T-helper 1 cell treated with Interleukin-12 subunit alpha and Interleukin-12 subunit beta and Interleukin-4 antibody, amounts not matched to agents 30 μg/mL and 1 μg/mL, for 36 hours (primary cell): ENCODE results near the gene RACK1.

Experiments
- H3K27ac Mint-ChIP-seq: one replicate; pipeline ENCODE4 v1.8.0; 2021; ENCODE audit warnings: mild to moderate bottlenecking, mixed read lengths
- H3K27me3 Mint-ChIP-seq: one replicate; pipeline ENCODE4 v1.8.0; 2021; ENCODE audit warnings: low read depth, mixed read lengths
- H3K36me3 Mint-ChIP-seq: one replicate; pipeline ENCODE4 v1.8.0; 2021; ENCODE audit warnings: low read depth, mixed read lengths
- H3K4me1 Mint-ChIP-seq: one replicate; pipeline ENCODE4 v1.8.0; 2021; ENCODE audit warnings: low read depth, mixed read lengths
- H3K4me3 Mint-ChIP-seq: one replicate; pipeline ENCODE4 v1.8.0; 2021; ENCODE audit warnings: mild to moderate bottlenecking, moderate library complexity, mixed read lengths
- H3K9me3 Mint-ChIP-seq: one replicate; pipeline ENCODE4 v1.8.0; 2021; ENCODE audit warnings: mixed read lengths

Gene RACK1

DNA sequence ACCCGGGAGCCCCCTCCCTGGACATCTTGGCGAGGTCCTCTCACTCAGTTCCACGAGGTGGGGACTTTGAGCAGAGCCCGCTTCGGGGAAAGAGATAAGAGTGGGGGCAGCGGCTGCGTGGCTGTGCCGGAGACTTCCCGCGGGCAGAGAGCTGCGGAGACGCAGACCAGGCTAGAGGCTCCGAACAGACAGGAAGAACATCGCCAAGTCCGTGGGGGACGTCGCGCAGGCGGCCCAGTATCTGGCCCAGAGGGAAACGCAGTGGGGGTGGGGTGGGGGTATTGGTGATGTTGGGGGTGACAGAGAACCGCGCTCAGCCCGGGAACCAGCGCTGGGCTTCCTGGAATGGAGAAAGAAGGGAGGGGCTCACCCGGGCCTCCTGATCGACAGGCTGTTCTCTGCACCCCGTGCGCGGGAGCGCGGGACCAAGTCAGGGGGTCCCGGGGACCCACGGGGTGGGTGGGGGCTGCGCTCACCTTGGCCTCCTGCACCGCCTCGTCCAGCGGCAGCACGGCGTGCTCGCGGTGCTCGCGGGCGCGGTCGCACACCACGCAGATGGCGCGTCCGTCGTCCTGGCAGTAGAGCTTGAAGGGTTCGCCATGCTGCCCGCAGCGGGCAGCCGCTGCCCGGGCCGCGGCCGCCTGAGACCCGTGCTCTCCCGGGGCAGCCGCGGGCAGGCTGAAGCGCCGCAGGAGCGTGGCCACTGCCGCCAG lies 39.4 kb downstream of the RACK1 start:
- peaks cover 35% of the 10 kb centered on the region for H3K4me1 Mint-ChIP-seq
- peaks cover 58% of the 10 kb centered on the region for H3K27me3 Mint-ChIP-seq
- H3K4me3 Mint-ChIP-seq: peak overlapping the region; percentile 86
- peaks cover 9% of the 10 kb centered on the region for H3K36me3 Mint-ChIP-seq
- peaks cover 6% of the 10 kb centered on the region for H3K9me3 Mint-ChIP-seq
- H3K27ac Mint-ChIP-seq: peak overlapping the region; percentile 70

DNA sequence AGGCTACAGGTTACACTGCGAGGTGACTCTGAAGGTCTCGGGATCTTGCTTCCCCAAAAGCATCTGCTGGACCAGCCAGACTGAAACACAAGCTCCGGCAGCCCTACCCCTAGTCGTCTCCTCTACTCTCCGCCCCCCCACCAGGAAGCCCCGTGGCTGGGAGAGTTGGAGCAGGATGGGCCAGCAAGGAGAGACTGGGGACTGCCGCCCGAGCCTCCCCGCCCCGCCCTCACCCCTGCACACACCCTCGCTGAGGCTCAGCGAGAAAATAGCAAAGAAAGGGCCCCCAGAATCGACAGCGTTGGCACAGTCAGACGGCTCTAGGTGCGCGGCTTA lies 40.0 kb downstream of the RACK1 start:
- H3K9me3 Mint-ChIP-seq: peaks cover 6% of the 10 kb centered on the region
- peaks cover 35% of the 10 kb centered on the region for H3K4me1 Mint-ChIP-seq
- peaks cover 9% of the 10 kb centered on the region for H3K36me3 Mint-ChIP-seq
- H3K27ac Mint-ChIP-seq: no peak overlapping the region
- H3K4me3 Mint-ChIP-seq: peak overlapping the region; percentile 86
- peaks cover 58% of the 10 kb centered on the region for H3K27me3 Mint-ChIP-seq

DNA sequence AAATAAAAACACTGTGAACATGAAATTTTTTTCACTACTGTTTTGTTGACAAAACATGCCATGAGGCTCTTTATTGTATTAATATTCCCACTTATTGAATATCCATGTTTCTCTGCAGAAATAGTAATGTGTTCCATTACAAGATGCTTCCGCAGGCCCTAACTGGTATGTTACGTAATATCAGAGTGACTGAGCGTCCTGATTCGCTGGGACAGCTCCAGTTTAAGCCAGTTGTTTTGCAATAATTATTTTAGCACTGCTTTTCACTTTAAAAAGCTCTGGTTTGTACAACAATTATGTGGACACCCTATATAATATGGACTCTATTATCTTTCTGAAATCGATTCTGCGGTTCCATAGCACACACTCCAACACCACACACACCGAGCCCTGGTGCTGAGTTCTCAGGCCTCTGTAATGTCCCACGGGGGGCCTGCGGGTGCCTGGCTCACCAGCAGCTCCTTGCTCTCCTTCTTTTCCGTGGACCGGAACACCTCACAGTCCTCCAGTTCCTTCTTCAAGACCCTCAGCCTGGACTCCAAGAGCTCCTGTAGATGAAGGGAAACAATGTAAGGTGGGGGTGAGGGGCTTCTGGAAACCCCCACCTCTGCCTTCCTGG lies 40.5 kb downstream of the RACK1 start:
- H3K4me3 Mint-ChIP-seq: peak overlapping the region; percentile 86
- peaks cover 9% of the 10 kb centered on the region for H3K36me3 Mint-ChIP-seq
- peaks cover 4% of the 10 kb centered on the region for H3K9me3 Mint-ChIP-seq
- H3K4me1 Mint-ChIP-seq: peaks cover 32% of the 10 kb centered on the region
- H3K27ac Mint-ChIP-seq: no peak overlapping the region
- H3K27me3 Mint-ChIP-seq: peaks cover 58% of the 10 kb centered on the region

GRCh38 chr5:181200816-181201215 lies 42.9 kb downstream of the RACK1 start:
- Mint-ChIP-seq H3K27ac (no peak overlapping the region), H3K27me3 (peaks cover 41% of the 10 kb centered on the region), H3K4me1 (peaks cover 11% of the 10 kb centered on the region), H3K36me3 (peaks cover 2% of the 10 kb centered on the region), H3K4me3 (no peak overlapping the region), H3K9me3 (no peaks in the 10 kb centered on the region)

DNA sequence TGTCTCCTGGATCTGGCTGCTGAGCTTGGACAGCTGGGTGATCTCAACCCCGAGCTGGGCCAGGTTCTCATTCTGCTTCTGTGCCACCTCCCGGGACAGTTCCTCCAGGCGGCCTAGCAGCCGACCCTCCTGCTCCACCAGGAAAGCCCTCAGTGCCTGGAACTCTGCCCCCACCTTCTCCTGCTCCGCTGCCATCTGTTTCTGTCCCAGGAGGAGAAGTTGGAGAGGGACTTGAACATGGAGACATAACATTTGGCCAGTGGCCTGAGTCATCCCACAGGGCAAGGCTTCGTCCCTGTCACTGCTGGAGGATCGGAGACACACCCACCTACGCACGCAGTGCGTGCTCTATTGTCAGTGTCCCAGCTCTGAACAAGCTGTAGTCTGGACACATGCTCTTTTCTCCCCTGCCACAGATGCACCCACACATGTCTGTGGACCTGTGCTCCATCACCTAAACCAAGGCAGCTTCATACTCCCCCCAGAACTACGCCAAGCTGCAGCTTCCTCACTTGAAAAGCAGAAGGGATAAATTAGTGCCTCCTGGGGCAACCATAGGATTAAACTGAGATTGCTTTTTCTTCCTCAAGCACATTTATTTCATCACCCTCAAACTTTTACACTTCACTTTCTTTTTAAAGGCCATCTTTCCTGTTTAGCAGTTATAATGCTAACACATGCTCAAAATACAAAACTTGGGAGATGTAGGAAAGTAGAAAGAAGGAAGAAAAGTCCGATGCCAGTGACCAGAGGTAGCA lies 43.6 kb downstream of the RACK1 start:
- Mint-ChIP-seq H3K36me3 (no peaks in the 10 kb centered on the region), H3K4me1 (peaks cover 6% of the 10 kb centered on the region), H3K9me3 (no peaks in the 10 kb centered on the region), H3K27ac (no peak overlapping the region), H3K27me3 (peaks cover 37% of the 10 kb centered on the region), H3K4me3 (no peak overlapping the region)

GRCh38 chr5:181198905-181199519 lies 44.7 kb downstream of the RACK1 start:
- Mint-ChIP-seq H3K27me3 (peaks cover 34% of the 10 kb centered on the region), H3K4me3 (no peak overlapping the region)

DNA sequence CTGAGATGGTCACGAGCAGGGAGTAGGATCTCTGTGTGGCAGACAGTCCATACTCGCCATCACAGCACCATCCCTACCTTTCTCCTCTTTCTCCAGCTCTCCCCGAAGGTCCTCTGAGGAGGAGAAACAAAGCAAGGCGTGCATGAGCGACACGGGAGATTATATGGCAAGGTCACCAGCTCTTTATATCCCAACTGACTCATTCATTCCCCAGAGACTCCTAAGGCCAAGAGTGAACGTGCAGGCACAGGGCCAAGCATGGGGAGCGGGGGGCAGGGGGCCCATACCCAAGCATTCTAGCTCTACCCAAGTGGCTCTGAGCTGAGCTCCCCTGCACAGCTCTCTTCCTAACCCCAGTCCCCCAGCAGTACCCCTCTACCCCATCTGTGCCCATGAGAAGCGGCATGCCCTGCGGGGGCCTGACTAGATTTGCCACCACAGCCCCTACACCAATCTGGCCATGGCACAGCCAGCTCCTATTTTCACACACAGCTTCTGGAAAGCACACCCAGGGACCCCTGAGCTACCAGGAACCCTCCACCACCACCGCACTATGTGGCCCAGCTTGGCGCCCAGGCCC lies 45.5 kb downstream of the RACK1 start:
- H3K27me3 Mint-ChIP-seq: peaks cover 26% of the 10 kb centered on the region
- H3K36me3 Mint-ChIP-seq: no peaks in the 10 kb centered on the region
- no peak overlapping the region for H3K4me3 Mint-ChIP-seq
- no peaks in the 10 kb centered on the region for H3K9me3 Mint-ChIP-seq
- H3K27ac Mint-ChIP-seq: no peak overlapping the region
- peaks cover 3% of the 10 kb centered on the region for H3K4me1 Mint-ChIP-seq

More at GRCh38 chr5:181198905-181199519, 44.7 kb downstream of the RACK1 start:
- no peak overlapping the region for H3K27ac Mint-ChIP-seq
- H3K4me1 Mint-ChIP-seq: peaks cover 3% of the 10 kb centered on the region
- no peaks in the 10 kb centered on the region for H3K36me3 Mint-ChIP-seq
- H3K9me3 Mint-ChIP-seq: no peaks in the 10 kb centered on the region

- peaks cover 21% of the 10 kb centered on the region for H3K27me3 Mint-ChIP-seq
These were observed 46.3 kb downstream of the RACK1 start for GRCh38 chr5:181197326-181197951.

DNA sequence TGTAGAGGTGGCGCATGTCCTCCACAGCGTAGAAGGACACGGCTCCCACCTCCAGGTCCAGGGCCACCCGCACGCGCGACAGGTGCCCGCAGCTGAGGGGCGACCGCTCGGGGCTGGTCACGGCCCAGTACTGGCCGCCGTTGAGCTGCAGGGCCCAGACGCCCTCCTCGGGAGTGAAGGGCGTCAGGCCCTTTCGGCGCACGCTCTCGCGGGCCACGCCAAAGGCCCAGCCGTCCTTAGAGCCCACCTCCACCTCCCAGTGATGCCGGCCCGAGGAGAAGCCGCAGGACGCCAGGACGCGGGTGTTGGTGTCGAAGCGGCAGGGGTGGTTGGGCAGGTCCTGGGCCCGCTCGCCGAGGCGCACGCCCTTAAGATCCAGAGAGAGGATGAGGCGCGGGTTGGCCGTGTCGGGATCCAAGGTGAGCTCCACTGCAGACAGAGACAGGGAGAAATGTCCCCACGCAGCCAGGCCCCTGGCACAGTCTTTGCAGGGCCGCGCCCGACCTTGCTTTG lies 48.4 kb downstream of the RACK1 start:
- peaks cover 15% of the 10 kb centered on the region for H3K4me1 Mint-ChIP-seq
- peaks cover 3% of the 10 kb centered on the region for H3K36me3 Mint-ChIP-seq
- H3K27me3 Mint-ChIP-seq: peaks cover 10% of the 10 kb centered on the region
- no peak overlapping the region for H3K4me3 Mint-ChIP-seq
- H3K9me3 Mint-ChIP-seq: no peaks in the 10 kb centered on the region
- no peak overlapping the region for H3K27ac Mint-ChIP-seq

More at GRCh38 chr5:181197326-181197951, 46.3 kb downstream of the RACK1 start:
- Mint-ChIP-seq H3K36me3 (no peaks in the 10 kb centered on the region), H3K9me3 (no peaks in the 10 kb centered on the region), H3K27ac (no peak overlapping the region), H3K4me1 (peaks cover 9% of the 10 kb centered on the region), H3K4me3 (no peak overlapping the region)

DNA sequence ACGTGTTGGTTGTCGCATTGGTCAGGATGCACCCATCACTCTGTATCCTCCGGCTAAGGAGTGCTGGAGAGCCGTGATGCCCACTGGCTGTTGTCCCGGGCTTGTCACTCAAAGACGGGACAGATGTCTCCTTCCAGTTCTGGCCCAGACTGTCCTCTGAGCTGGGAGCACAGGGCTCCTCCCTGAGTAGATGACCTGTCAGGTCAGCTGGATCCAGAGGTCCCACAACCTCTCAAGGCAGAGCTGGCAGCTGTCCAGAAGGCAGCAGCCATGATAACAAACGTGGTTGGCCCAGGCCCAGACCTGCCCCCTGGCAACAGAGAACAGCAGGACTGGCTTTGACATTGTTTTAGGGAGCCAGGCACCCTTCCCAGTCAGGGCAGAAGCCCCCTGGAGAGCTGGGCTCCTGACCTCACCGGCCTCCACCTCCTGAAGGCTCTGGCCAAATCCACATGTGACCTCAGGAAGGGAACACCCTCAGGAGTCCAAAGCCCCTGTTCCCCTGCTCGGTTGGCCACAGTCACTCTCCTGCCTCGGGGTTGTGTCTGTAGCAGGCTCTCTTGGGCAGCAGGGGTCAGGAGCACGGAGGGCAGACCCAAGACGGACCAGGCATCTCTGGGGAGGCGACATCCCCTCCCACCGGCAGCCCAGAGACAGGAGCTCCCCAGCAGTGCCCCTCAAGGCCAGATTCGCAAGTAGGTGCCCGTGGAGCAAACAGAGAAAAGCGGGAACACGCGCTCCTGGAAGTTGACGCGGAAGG lies 49.0 kb downstream of the RACK1 start:
- H3K27ac Mint-ChIP-seq: no peak overlapping the region
- peaks cover 3% of the 10 kb centered on the region for H3K36me3 Mint-ChIP-seq
- H3K4me1 Mint-ChIP-seq: peaks cover 19% of the 10 kb centered on the region
- H3K27me3 Mint-ChIP-seq: peaks cover 4% of the 10 kb centered on the region
- no peaks in the 10 kb centered on the region for H3K9me3 Mint-ChIP-seq
- H3K4me3 Mint-ChIP-seq: no peak overlapping the region

- Mint-ChIP-seq H3K4me3 (peak overlapping the region; percentile 14), H3K27me3 (peaks cover 7% of the 10 kb centered on the region), H3K27ac (no peak overlapping the region), H3K36me3 (peaks cover 7% of the 10 kb centered on the region), H3K9me3 (no peaks in the 10 kb centered on the region), H3K4me1 (peaks cover 21% of the 10 kb centered on the region)
These were observed 50.0 kb downstream of the RACK1 start for GRCh38 chr5:181193656-181194055.

- H3K4me3 Mint-ChIP-seq: peak overlapping the region; percentile 92
- peak overlapping the region; percentile 95 for H3K27ac Mint-ChIP-seq
- H3K9me3 Mint-ChIP-seq: no peaks in the 10 kb centered on the region
- peaks cover 11% of the 10 kb centered on the region for H3K36me3 Mint-ChIP-seq
- H3K4me1 Mint-ChIP-seq: peaks cover 31% of the 10 kb centered on the region
- H3K27me3 Mint-ChIP-seq: peaks cover 13% of the 10 kb centered on the region
These were observed 51.2 kb downstream of the RACK1 start for GRCh38 chr5:181192337-181193046.
